IMR-90 (cell line): ENCODE measurements around the gene PPAN. TPM values are rescaled to one million over a fixed set of nuclear protein-coding genes. Genes with fewer than 3 reads are reported as not detected.

Experiments used
- ATAC-seq: fragments of 200-7000 bp; cut with Tn5 transposase; 2 replicates; pipeline ENCODE4 v1.9.1; 2020; ENCODE audit warnings: low read depth, mild to moderate bottlenecking, moderate library complexity
- BruUV-seq: library from RNA; stranded (reverse); fragments of 400-500 nt; replicated peaks from 2 replicates; lab custom pipeline; 2021; lab: Mats Ljungman, UMichigan
- CTCF ChIA-PET: fragments of 300-600 bp; formaldehyde crosslinking; extraction: SDS; loops from one replicate; lab custom pipeline; 2021; ENCODE audit warnings: antibody characterized with exemption; lab: Yijun Ruan, JAX
- POLR2A ChIA-PET: fragments of 300-600 bp; sonication (Branson Sonifier 250); formaldehyde crosslinking; loops from one replicate; lab custom pipeline; 2022; ENCODE audit warnings: antibody characterized with exemption; ENCODE audit not compliant: unreplicated experiment; lab: Charles Lee
- DNase-seq: peaks from one replicate; pipeline ENCODE4 v3.0.0; 2013
- H2AFZ ChIP-seq: replicated peaks from 2 replicates; pipeline ENCODE3; 2013; ENCODE audit warnings: low read length, mild to moderate bottlenecking; ENCODE audit not compliant: poor library complexity
- H2AK5ac ChIP-seq: 2 replicates; pipeline ENCODE4 v1.6.1; 2013; ENCODE audit warnings: low read depth, low read length, inconsistent platforms
- H2AK9ac ChIP-seq: replicated peaks from 2 replicates; pipeline ENCODE3; 2013; ENCODE audit warnings: mild to moderate bottlenecking, low read depth, low read length, moderate library complexity; ENCODE audit not compliant: poor library complexity
- H2BK120ac ChIP-seq: 2 replicates; pipeline ENCODE4 v1.6.1; 2013; ENCODE audit warnings: low read depth, low read length, inconsistent platforms
- H2BK15ac ChIP-seq: 3 replicates; pipeline ENCODE4 v1.6.1; 2013; ENCODE audit warnings: low read depth, low read length, inconsistent platforms
- H2BK20ac ChIP-seq: 2 replicates; pipeline ENCODE4 v1.6.1; 2013; ENCODE audit warnings: low read depth, mild to moderate bottlenecking, inconsistent platforms, low read length, moderate library complexity
- H2BK5ac ChIP-seq: 2 replicates; pipeline ENCODE4 v1.6.1; 2013; ENCODE audit warnings: mild to moderate bottlenecking, low read depth, low read length, inconsistent platforms; ENCODE audit not compliant: poor library complexity, severe bottlenecking
- H3K14ac ChIP-seq: replicated peaks from 2 replicates; pipeline ENCODE4 v1.6.1; 2013; ENCODE audit warnings: low read depth, low read length, inconsistent platforms
- H3K18ac ChIP-seq: 2 replicates; pipeline ENCODE4 v1.6.1; 2013; ENCODE audit warnings: low read depth, low read length, control low read depth
- H3K23ac ChIP-seq: 2 replicates; pipeline ENCODE4 v1.6.1; 2013; ENCODE audit warnings: low read depth, low read length, inconsistent platforms
- H3K27ac ChIP-seq: 2 replicates; pipeline ENCODE4 v1.5.1; 2013; ENCODE audit warnings: mild to moderate bottlenecking, control low read depth, low read length; ENCODE audit not compliant: insufficient read depth
- H3K27me3 ChIP-seq: 2 replicates; pipeline ENCODE4 v1.6.1; 2013; ENCODE audit warnings: low read length; ENCODE audit not compliant: control insufficient read depth, insufficient read depth
- H3K36me3 ChIP-seq: 2 replicates; pipeline ENCODE4 v1.6.1; 2013; ENCODE audit warnings: low read length, mixed read lengths; ENCODE audit not compliant: control insufficient read depth, insufficient read depth
- H3K4ac ChIP-seq: 2 replicates; pipeline ENCODE4 v1.6.1; 2013; ENCODE audit warnings: low read depth, low read length, inconsistent platforms
- H3K4me1 ChIP-seq: 2 replicates; pipeline ENCODE4 v1.6.1; 2013; ENCODE audit warnings: low read length, mixed read lengths; ENCODE audit not compliant: control insufficient read depth, insufficient read depth
- H3K4me2 ChIP-seq: 2 replicates; pipeline ENCODE4 v1.6.1; 2013; ENCODE audit warnings: low read depth, mild to moderate bottlenecking, control low read depth, low read length, moderate library complexity
- H3K4me3 ChIP-seq: 2 replicates; pipeline ENCODE4 v1.5.1; 2013; ENCODE audit warnings: low read depth, mild to moderate bottlenecking, control low read depth, low read length, moderate library complexity; ENCODE audit not compliant: insufficient read depth
- H3K56ac ChIP-seq: 2 replicates; pipeline ENCODE4 v1.6.1; 2013; ENCODE audit warnings: low read length, inconsistent platforms; ENCODE audit not compliant: insufficient read depth; ENCODE audit errors: extremely low read depth
- H3K79me1 ChIP-seq, 2 experiments: 2 replicates each; pipeline ENCODE4 v1.6.1; 2013; ENCODE audit warnings: low read length in 2 of 2, inconsistent platforms in 1 of 2, low read depth in 1 of 2
- H3K9ac ChIP-seq: 2 replicates; pipeline ENCODE4 v1.6.1; 2013; ENCODE audit warnings: low read depth, low read length, control low read depth
- H3K9me1 ChIP-seq: 2 replicates; pipeline ENCODE4 v1.6.1; 2013; ENCODE audit warnings: low read length, inconsistent platforms; ENCODE audit not compliant: insufficient read depth
- H3K9me3 ChIP-seq: 2 replicates; pipeline ENCODE4 v1.6.1; 2013; ENCODE audit warnings: low read length; ENCODE audit not compliant: control insufficient read depth, insufficient read depth
- H4K20me1 ChIP-seq: 2 replicates; pipeline ENCODE4 v1.6.1; 2013; ENCODE audit warnings: low read length, inconsistent platforms; ENCODE audit not compliant: insufficient read depth
- H4K5ac ChIP-seq: 2 replicates; pipeline ENCODE4 v1.6.1; 2013; ENCODE audit warnings: mild to moderate bottlenecking, low read depth, low read length, control low read depth
- H4K8ac ChIP-seq, 2 experiments: 2 replicates each; pipeline ENCODE4 v1.6.1; 2013; ENCODE audit warnings: low read depth in 2 of 2, low read length in 2 of 2, control low read depth in 1 of 2, inconsistent platforms in 1 of 2
- H4K91ac ChIP-seq: 2 replicates; pipeline ENCODE4 v1.6.1; 2013; ENCODE audit warnings: low read depth, low read length, inconsistent platforms; ENCODE audit not compliant: insufficient read depth
- BHLHE40 ChIP-seq: fragments of 150-350 bp; IDR thresholded peaks from 2 replicates; pipeline ENCODE4 v1.6.1; 2016; ENCODE audit warnings: mild to moderate bottlenecking, low read depth, low read length
- CEBPB ChIP-seq: IDR thresholded peaks from 2 replicates; pipeline ENCODE4 v1.6.1; 2012; ENCODE audit warnings: low read depth, low read length, improper control_type of control experiment
- CHD1 ChIP-seq: IDR thresholded peaks from 2 replicates; pipeline ENCODE4 v1.6.1; 2012; ENCODE audit warnings: low read depth, low read length, improper control_type of control experiment
- CTCF ChIP-seq: conservative IDR thresholded peaks from 2 replicates; pipeline ENCODE4 v1.5.1; 2012; ENCODE audit warnings: mild to moderate bottlenecking, low read depth, low read length, improper control_type of control experiment
- ELK1 ChIP-seq: fragments of 150-350 bp; IDR thresholded peaks from 2 replicates; pipeline ENCODE4 v1.6.1; 2016; ENCODE audit warnings: low read depth, mild to moderate bottlenecking, low read length, moderate library complexity, borderline replicate concordance
- MAFK ChIP-seq: IDR thresholded peaks from 2 replicates; pipeline ENCODE4 v1.6.1; 2012; ENCODE audit warnings: low read depth, low read length, improper control_type of control experiment
- MXI1 ChIP-seq: IDR thresholded peaks from 2 replicates; pipeline ENCODE4 v1.6.1; 2012; ENCODE audit warnings: low read depth, mild to moderate bottlenecking, low read length, moderate library complexity, borderline replicate concordance
- NFE2L2 ChIP-seq: fragments of 150-350 bp; IDR thresholded peaks from 2 replicates; pipeline ENCODE4 v1.6.1; 2016; ENCODE audit warnings: low read depth, mild to moderate bottlenecking, low read length
- POLR2A ChIP-seq: IDR thresholded peaks from 2 replicates; pipeline ENCODE4 v1.6.1; 2012; ENCODE audit warnings: mild to moderate bottlenecking, low read depth, low read length
- RAD21 ChIP-seq: IDR thresholded peaks from 2 replicates; pipeline ENCODE4 v1.6.1; 2012; ENCODE audit warnings: low read length, improper control_type of control experiment
- SMC3 ChIP-seq: fragments of 150-350 bp; IDR thresholded peaks from 2 replicates; pipeline ENCODE4 v1.6.1; 2016; ENCODE audit warnings: low read depth, mild to moderate bottlenecking, antibody characterized with exemption, low read length, moderate library complexity
- USF2 ChIP-seq: fragments of 150-350 bp; IDR thresholded peaks from 2 replicates; pipeline ENCODE4 v1.6.1; 2017; ENCODE audit warnings: mild to moderate bottlenecking, antibody characterized with exemption, low read length, low read depth
- WGBS, 2 experiments: methylation state at CpG; one replicate each; pipeline versions ENCODE4 v1.1.5 to v1.1.7; 2013; ENCODE audit warnings: missing lambda C conversion rate in 2 of 2; ENCODE audit not compliant: insufficient read length in 1 of 2; ENCODE audit errors: extremely low coverage in 2 of 2; 5-methylcytosine and 5-hydroxymethylcytosine counted together
- dilution Hi-C: fragments of 300-500 bp; cut with HindIII; formaldehyde crosslinking; loops from one replicate; pipeline ENCODE4 v1.14.3; 2018; ENCODE audit warnings: low sequenced_read_pairs; ENCODE audit not compliant: unreplicated experiment
- in situ Hi-C: fragments of 300-500 bp; cut with MboI; formaldehyde crosslinking; loops from 3 replicates; pipeline ENCODE4 v1.14.3; 2019; ENCODE audit warnings: low sequenced_read_pairs, inconsistent platforms, mixed read lengths
- intact Hi-C: fragments of 100-400 bp; cut with micrococcal nuclease; formaldehyde crosslinking; loops from 2 replicates; pipeline ENCODE4 v1.10.0; 2022
- polyA plus RNA-seq, 3 experiments: library from polyadenylated mRNA; depleted of rRNA; stranded (reverse); fragments of >200 nt; gene quantifications; 2 replicates each; pipeline ENCODE4 v1.2.3, GENCODE V29; 2012; ENCODE audit warnings: low replicate concordance in 1 of 3
- total RNA-seq: library from RNA; depleted of rRNA; stranded (reverse); fragments of >200 nt; gene quantifications from 2 replicates; pipeline ENCODE4 v1.2.3, GENCODE V29; 2012

The PPAN gene
- total and polyA plus RNA-seq, 2 of the 4 experiments (the other 2 are of a cell fraction) = 24.0 to 41.6 TPM

GRCh38 chr19:10110076-10110971 is 4.2 kb downstream of the PPAN start (continued):
- no peak for TF ChIP-seq CHD1
- no peak for TF ChIP-seq POLR2A

- Histone ChIP-seq H2AK9ac (no peak overlapping the region), H3K4me3 (no peak overlapping the region), H3K4me2 (no peak overlapping the region), H3K9me1 (no peaks in the 10 kb centered on the region), H3K4ac (no peak overlapping the region), H3K9ac (no peak overlapping the region), H3K27ac (no peak overlapping the region), H3K4me1 (peaks cover 2% of the 10 kb centered on the region), H3K27me3 (no peaks in the 10 kb centered on the region), H4K8ac (no peak overlapping the region), H3K9me3 (no peaks in the 10 kb centered on the region), H4K20me1 (peaks cover 19% of the 10 kb centered on the region), H3K18ac (no peak overlapping the region), H3K36me3 (peaks cover 55% of the 10 kb centered on the region), H3K14ac (no peak overlapping the region), H2BK120ac (no peak overlapping the region), H2BK20ac (no peak overlapping the region), H4K5ac (no peak overlapping the region), H2BK5ac (no peak overlapping the region), H2AFZ (no peak overlapping the region), H2BK15ac (no peak overlapping the region), H3K56ac (no peak overlapping the region), H3K79me1 (peaks cover 16 to 39% of the 10 kb centered on the region in 2 experiments), H4K91ac (no peak overlapping the region), H3K23ac (no peak overlapping the region), H2AK5ac (no peak overlapping the region)
- no peak for TF ChIP-seq MAFK
- TF ChIP-seq CEBPB = no peak
- no peak for TF ChIP-seq SMC3
- no peak for TF ChIP-seq NFE2L2
- no peak for TF ChIP-seq BHLHE40
- TF ChIP-seq POLR2A = no peak
- no peak for TF ChIP-seq RAD21
- no peak for TF ChIP-seq ELK1
- no peak for TF ChIP-seq MXI1
- no peak for TF ChIP-seq CTCF
- no peak for TF ChIP-seq CHD1
- TF ChIP-seq USF2 = no peak
- in situ Hi-C loops (no loop called here), dilution Hi-C loops (no loop called here), intact Hi-C loops (no loop called here)
- BruUV-seq = no TSS peak
- 98% methylated on average over 13 of the region's 19 CpGs; no CpG with 5 or more reads in 1 of the 2 experiments for WGBS, 2 experiments
- no peak for DNase-seq
- no peak for ATAC-seq
- ChIA-PET POLR2A (no interaction called here), CTCF (no interaction called here)
Measured at GRCh38 chr19:10110972-10111317, 4.8 kb downstream of the PPAN start.
